GM10248 (cell line): ENCODE measurements around the gene CIB2.

Source experiments
- CTCF ChIA-PET: fragments of 300-600 bp; sonication (Branson Sonifier 250); formaldehyde crosslinking; extraction: SDS; loops from one replicate; lab custom pipeline; 2021; ENCODE audit warnings: antibody characterized with exemption; lab: Yijun Ruan, JAX
- POLR2A ChIA-PET: fragments of 350-650 bp; sonication (Branson Sonifier 250); formaldehyde crosslinking; extraction: SDS; loops from one replicate; lab custom pipeline; 2020; ENCODE audit warnings: antibody characterized with exemption; lab: Yijun Ruan, JAX
- DNase-seq: peaks from one replicate; pipeline ENCODE4 v3.0.0; 2012; ENCODE audit errors: extremely low spot score
- TF ChIP-seq, protein P1 (sequence below): IDR thresholded peaks from 2 replicates; pipeline ENCODE4 v1.5.1; 2012; ENCODE audit warnings: mild to moderate bottlenecking, low read depth; ENCODE audit errors: extremely low read depth, missing control alignments, control extremely low read depth

Gene CIB2

DNA sequence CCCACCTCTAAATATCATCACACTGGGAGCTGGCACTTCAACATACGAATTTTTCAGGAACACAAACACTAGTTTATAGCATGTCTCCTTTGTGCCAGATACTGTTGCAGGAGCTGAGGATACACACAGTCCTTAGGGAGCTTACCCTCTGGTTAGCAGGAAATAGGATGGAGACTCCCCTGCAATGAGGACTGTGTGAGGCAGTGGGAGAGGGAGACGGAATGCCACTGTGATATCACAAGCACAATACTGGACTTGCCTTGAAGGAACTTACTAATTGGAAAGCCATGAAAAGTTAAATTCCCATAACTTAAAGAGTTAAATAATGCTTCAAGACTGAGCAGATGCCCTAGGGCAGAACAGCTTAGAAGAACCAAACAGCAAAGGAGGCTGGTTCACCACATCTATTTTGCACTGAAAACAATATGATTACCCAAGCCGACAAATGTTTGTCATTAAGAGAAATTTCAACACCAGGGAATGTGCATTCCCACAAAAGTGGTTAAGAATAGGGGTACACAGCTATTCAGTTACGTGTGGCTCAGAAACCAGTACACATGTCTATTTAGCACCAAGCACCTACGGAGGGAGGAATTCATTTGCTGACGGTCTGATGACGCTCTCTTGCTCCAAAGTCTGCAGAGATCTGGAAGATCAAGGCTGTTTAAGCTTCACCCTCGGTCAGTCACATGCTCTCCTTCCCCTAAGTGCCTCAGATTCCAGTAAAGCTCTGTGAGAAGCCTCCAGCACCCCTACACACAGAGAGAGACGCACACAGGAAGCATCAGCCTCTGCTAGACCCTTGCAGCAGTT is 59.0 kb downstream of the CIB2 start:
- DNase-seq: no peak
- TF ChIP-seq, protein P1, sequence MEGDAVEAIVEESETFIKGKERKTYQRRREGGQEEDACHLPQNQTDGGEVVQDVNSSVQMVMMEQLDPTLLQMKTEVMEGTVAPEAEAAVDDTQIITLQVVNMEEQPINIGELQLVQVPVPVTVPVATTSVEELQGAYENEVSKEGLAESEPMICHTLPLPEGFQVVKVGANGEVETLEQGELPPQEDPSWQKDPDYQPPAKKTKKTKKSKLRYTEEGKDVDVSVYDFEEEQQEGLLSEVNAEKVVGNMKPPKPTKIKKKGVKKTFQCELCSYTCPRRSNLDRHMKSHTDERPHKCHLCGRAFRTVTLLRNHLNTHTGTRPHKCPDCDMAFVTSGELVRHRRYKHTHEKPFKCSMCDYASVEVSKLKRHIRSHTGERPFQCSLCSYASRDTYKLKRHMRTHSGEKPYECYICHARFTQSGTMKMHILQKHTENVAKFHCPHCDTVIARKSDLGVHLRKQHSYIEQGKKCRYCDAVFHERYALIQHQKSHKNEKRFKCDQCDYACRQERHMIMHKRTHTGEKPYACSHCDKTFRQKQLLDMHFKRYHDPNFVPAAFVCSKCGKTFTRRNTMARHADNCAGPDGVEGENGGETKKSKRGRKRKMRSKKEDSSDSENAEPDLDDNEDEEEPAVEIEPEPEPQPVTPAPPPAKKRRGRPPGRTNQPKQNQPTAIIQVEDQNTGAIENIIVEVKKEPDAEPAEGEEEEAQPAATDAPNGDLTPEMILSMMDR: no peak
- ChIA-PET CTCF (interaction anchor here (0.9 to 1.7 kb wide), 7 partner anchors 10 to 162 kb away, joined by 3 to 7 read pairs (median 3); no protein-coding TSS in a partner anchor), POLR2A (no interaction called here)

DNA sequence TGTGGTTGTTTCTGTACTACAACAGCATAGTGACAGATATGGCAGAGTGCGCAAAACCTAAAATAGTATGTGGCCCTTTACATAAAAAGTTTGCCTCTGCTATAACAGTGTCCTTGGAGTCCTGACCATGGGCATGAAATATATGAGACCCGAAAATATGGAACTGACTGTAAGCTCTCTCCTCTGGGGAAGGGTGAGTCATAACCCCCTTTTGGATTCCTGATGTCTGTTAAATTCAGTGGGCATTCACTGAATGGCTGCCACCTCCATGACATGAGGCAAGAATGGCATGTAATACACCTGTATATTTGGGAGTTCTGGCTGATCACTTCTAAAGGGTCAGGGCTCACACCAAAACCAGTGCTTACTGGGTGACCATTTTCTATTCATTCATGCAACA is 59.9 kb downstream of the CIB2 start:
- POLR2A ChIA-PET: no interaction called here
- no peak for DNase-seq
- TF ChIP-seq, protein P1: no peak
- CTCF ChIA-PET: interaction anchor here (1.0 to 4.8 kb wide), 6 partner anchors 12 to 161 kb away, joined by 3 to 20 read pairs (median 7); no protein-coding TSS in a partner anchor

DNA sequence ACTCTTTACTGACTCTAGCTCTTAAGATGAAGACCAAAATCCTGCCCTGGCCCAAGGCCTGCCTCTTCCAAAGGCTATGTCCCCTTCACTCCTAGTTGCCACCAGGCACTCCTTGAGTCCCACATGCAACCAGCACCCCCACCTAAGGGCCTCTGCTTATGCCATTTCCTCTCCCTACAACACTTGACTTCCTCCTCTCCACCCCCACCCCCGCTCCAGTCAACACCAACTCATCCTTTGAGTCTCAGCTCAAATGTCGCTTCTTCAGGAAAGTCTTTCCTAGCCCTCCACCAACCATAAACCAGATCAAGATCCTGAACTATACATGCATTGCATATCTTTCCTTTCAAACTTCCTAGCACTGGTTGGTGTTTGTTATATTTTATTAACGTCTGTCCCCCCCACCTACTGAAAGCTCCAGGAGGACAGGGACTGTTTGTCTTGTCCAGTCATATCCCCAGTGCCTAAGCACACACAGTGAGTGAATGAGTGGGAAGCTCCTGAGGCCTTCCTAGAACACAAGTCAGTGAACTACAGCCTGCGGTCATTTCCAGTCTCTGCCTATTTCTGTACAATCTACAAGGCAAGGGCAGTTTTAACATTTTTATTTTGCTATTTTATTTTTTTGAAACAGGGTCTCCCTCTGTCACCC is 61.1 kb downstream of the CIB2 start:
- ChIA-PET POLR2A (no interaction called here), CTCF (interaction anchor here (1.4 to 4.8 kb wide), 6 partner anchors 9 to 106 kb away, joined by 4 to 20 read pairs (median 12); no protein-coding TSS in a partner anchor)
- no peak for DNase-seq
- TF ChIP-seq, protein P1: no peak

DNA sequence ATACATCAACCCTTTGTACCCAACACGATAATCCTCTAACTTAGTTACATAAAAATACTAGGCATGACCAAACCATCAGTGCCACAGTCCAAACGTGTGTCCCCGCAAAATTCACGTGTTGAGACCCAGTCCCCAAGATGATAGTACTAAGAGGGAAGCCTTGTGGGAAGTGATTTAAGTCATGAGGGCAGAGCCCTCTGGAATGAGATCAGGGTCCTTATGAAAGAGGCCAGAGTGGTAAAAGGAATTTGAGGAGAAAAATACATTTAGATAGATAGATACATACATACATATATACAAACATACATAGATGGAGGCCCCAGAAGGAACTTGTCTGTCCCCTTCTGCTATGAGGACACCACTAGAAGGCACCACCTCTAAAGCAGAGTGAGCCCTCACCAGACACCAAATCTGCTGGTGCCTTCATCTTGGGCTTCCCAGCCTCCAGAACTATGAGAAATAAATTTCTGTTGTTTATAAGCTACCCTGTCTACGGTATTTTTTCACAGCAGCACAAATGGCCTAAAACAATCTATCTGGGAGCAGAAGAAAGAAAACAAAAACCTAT is 61.7 kb downstream of the CIB2 start:
- TF ChIP-seq, protein P1: no peak
- no peak for DNase-seq
- ChIA-PET CTCF (interaction anchor here (1.3 to 4.8 kb wide), 8 partner anchors 10 to 105 kb away, joined by 3 to 20 read pairs (median 12); no protein-coding TSS in a partner anchor), POLR2A (no interaction called here)

DNA sequence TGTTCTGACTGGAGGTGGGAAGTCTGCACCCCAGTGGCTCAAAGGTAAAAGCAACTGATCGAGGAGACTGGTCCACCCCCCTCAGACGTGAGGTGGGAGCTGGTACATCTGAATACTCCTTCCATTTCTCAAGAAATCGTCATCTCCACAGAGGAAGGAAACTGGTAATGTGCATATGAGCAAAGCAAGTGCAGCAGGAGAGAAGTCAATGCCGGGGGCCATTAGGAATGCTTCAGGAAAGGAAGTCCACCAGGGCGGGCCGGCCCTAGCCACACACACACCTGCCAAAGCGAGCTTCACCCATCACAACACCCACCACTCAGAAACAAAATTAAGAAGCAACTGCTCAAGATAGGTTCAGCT is 62.2 kb downstream of the CIB2 start:
- no peak for DNase-seq
- TF ChIP-seq, protein P1: peak; percentile 19
- CTCF ChIA-PET: interaction anchor here (1.3 to 4.8 kb wide), 11 partner anchors 10 to 105 kb away, joined by 3 to 20 read pairs (median 5); partner anchors contain the start of gene CIB2
- POLR2A ChIA-PET: interaction anchor here (1.0 kb wide), 1 partner anchor 19 kb away, joined by 3 read pairs; no protein-coding TSS in a partner anchor
